ENCODE results near the gene SETD5. TPM values are rescaled to one million over a fixed set of nuclear protein-coding genes. Genes with fewer than 3 reads are reported as not detected.

SETD5 gene
- total and polyA plus RNA-seq, 2 donors (not counting 3 experiments of a cell fraction or from before 2014, with no cell fraction given), result 48.2 to 149 TPM

GRCh38 chr3:9403463-9403862, 6.0 kb downstream of the SETD5 start:
- POLR2A ChIA-PET, result no interaction called here
- peaks cover 46% of the 10 kb centered on the region for H3K4me1 ChIP-seq (ENCODE audit: control insufficient read depth, extremely low read depth, insufficient read depth, low read length)
- dilution Hi-C loops (cut with MboI; ENCODE audit: extremely low pct_ligation_motif_present, low sequenced_read_pairs), result no loop called here

More at GRCh38 chr3:9403463-9403862, 6.0 kb downstream of the SETD5 start:
- H2AFZ ChIP-seq (ENCODE audit: low read depth, low read length), result no peak overlapping the region
- no peak overlapping the region for H3K27ac ChIP-seq (ENCODE audit: insufficient read depth, low read depth, low read length)
- H4K20me1 ChIP-seq (replicated peaks; ENCODE audit: control insufficient read depth, extremely low read depth, insufficient read depth, low read length), result peaks cover 44% of the 10 kb centered on the region
- DNase-seq (ENCODE audit: low read depth, low spot score) (no peak), FAIRE-seq (no peak)
- TF ChIP-seq GATA2 (IDR thresholded peaks at IDR 0.05; ENCODE audit: insufficient read depth, insufficient read length, low read depth, low read length), result no peak
- TF ChIP-seq EZH2 (IDR thresholded peaks at IDR 0.05; ENCODE audit: borderline replicate concordance, low read depth, low read length, severe bottlenecking), result no peak
- no peak for TF ChIP-seq MYC (IDR thresholded peaks at IDR 0.05; ENCODE audit: low read depth, low read length)
- TF ChIP-seq CTCF (IDR thresholded peaks at IDR 0.05; ENCODE audit: extremely low read depth in 1 of 2, insufficient read depth in 1 of 2, low read depth in 1 of 2, low read length in 2 of 2), result no peak
- no peak for TF ChIP-seq POLR2AphosphoS5 (IDR thresholded peaks at IDR 0.05; ENCODE audit: insufficient read depth, low read depth, low read length)
- no peak for TF ChIP-seq FOS (IDR thresholded peaks at IDR 0.05; ENCODE audit: borderline replicate concordance, insufficient read depth, low read length)
- no peak for TF ChIP-seq JUN (IDR thresholded peaks at IDR 0.05; ENCODE audit: borderline replicate concordance, insufficient read depth, insufficient read length, low read depth)
- no peak overlapping the region for H3K9ac ChIP-seq (replicated peaks; ENCODE audit: extremely low read depth, insufficient read depth, low read length)
- BruUV-seq (replicated peaks), result no TSS peak
- CTCF ChIA-PET, result interaction anchor here (2.6 to 2.9 kb wide), 2 partner anchors 17 to 50 kb away, joined by 8 to 17 read pairs; no protein-coding TSS in a partner anchor
- H3K4me3 ChIP-seq (replicated peaks in 1 of 3; ENCODE audit: insufficient read depth in 1 of 3, low read depth in 1 of 3, low read length in 3 of 3), result no peak overlapping the region
- no peaks in the 10 kb centered on the region for H3K27me3 ChIP-seq (ENCODE audit: control insufficient read depth in 2 of 2, insufficient read depth in 2 of 2, low read length in 2 of 2)
- peaks cover 100% of the 10 kb centered on the region for H3K79me2 ChIP-seq (ENCODE audit: control insufficient read depth, insufficient read depth, low read length)
- H3K36me3 ChIP-seq (ENCODE audit: control insufficient read depth in 2 of 2, extremely low read depth in 1 of 2, insufficient read depth in 2 of 2, low read length in 2 of 2), result no peaks in the 10 kb centered on the region
- no peaks in the 10 kb centered on the region for H3K9me1 ChIP-seq (replicated peaks; ENCODE audit: control insufficient read depth, extremely low read depth, insufficient read depth, low read length)
- intact Hi-C loops (cut with micrococcal nuclease), result no loop called here
- H3K4me2 ChIP-seq (ENCODE audit: insufficient read depth, low read length), result peak overlapping the region; percentile 12
- H3K9me3 ChIP-seq (replicated peaks; ENCODE audit: control insufficient read depth, insufficient read depth, low read length), result no peaks in the 10 kb centered on the region

Data from endothelial cell of umbilical vein (primary cell).